H9 (cell line): ENCODE data around the gene ECD. TPM values are rescaled to one million over a fixed set of nuclear protein-coding genes. Genes with fewer than 3 reads are reported as not detected.

ENCODE experiments used
- DNase-seq: peaks from one replicate; pipeline ENCODE4 v3.0.0-alpha.2; 2017
- H2AFZ ChIP-seq: one replicate; pipeline ENCODE4 v1.6.1; 2013; ENCODE audit warnings: mild to moderate bottlenecking, low read length, control low read depth, moderate library complexity
- H2AK5ac ChIP-seq: 2 replicates; pipeline ENCODE4 v1.6.1; 2013; ENCODE audit warnings: low read length, control low read depth, mixed read lengths; ENCODE audit not compliant: insufficient read length
- H2BK120ac ChIP-seq: one replicate; pipeline ENCODE4 v1.6.1; 2013; ENCODE audit warnings: low read depth, mild to moderate bottlenecking, low read length, control low read depth, inconsistent platforms; ENCODE audit not compliant: poor library complexity, severe bottlenecking
- H2BK12ac ChIP-seq: 2 replicates; pipeline ENCODE4 v1.6.1; 2013; ENCODE audit warnings: low read length, control low read depth, mixed read lengths, low read depth; ENCODE audit not compliant: insufficient read length
- H2BK15ac ChIP-seq: 2 replicates; pipeline ENCODE4 v1.6.1; 2013; ENCODE audit warnings: low read depth, low read length, control low read depth
- H2BK20ac ChIP-seq: one replicate; pipeline ENCODE4 v1.6.1; 2013; ENCODE audit warnings: low read depth, mild to moderate bottlenecking, low read length, control low read depth, inconsistent platforms; ENCODE audit not compliant: poor library complexity, severe bottlenecking
- H2BK5ac ChIP-seq: 2 replicates; pipeline ENCODE4 v1.6.1; 2013; ENCODE audit warnings: low read length, control low read depth, mixed read lengths; ENCODE audit not compliant: insufficient read length
- H3K14ac ChIP-seq: 2 replicates; pipeline ENCODE4 v1.6.1; 2013; ENCODE audit warnings: low read length, control low read depth; ENCODE audit not compliant: insufficient read depth
- H3K18ac ChIP-seq: 2 replicates; pipeline ENCODE4 v1.6.1; 2013; ENCODE audit warnings: low read depth, mild to moderate bottlenecking, mixed read lengths, low read length, control low read depth; ENCODE audit not compliant: insufficient read length
- H3K23ac ChIP-seq: 2 replicates; pipeline ENCODE4 v1.6.1; 2013; ENCODE audit warnings: low read length, control low read depth, mixed read lengths, low read depth; ENCODE audit not compliant: insufficient read length
- H3K23me2 ChIP-seq: 2 replicates; pipeline ENCODE4 v1.6.1; 2013; ENCODE audit warnings: low read depth, mild to moderate bottlenecking, mixed read lengths, low read length, control low read depth; ENCODE audit not compliant: insufficient read length, poor library complexity, severe bottlenecking
- H3K27ac ChIP-seq: 2 replicates; pipeline ENCODE4 v1.5.1; 2013; ENCODE audit warnings: low read length, control low read depth, mixed read lengths, low read depth; ENCODE audit not compliant: insufficient read length
- H3K27me3 ChIP-seq: 2 replicates; pipeline ENCODE4 v1.6.1; 2013; ENCODE audit warnings: low read length, control low read depth, inconsistent platforms; ENCODE audit not compliant: insufficient read depth
- H3K4ac ChIP-seq: 2 replicates; pipeline ENCODE4 v1.6.1; 2013; ENCODE audit warnings: low read depth, mild to moderate bottlenecking, control low read depth, inconsistent platforms, low read length, moderate library complexity
- H3K4me1 ChIP-seq: 2 replicates; pipeline ENCODE4 v1.6.1; 2013; ENCODE audit warnings: low read length, control low read depth, inconsistent platforms; ENCODE audit not compliant: insufficient read depth
- H3K4me2 ChIP-seq: 2 replicates; pipeline ENCODE4 v1.6.1; 2013; ENCODE audit warnings: low read length, control low read depth, mixed read lengths; ENCODE audit not compliant: insufficient read length, insufficient read depth
- H3K56ac ChIP-seq: 2 replicates; pipeline ENCODE4 v1.6.1; 2013; ENCODE audit warnings: low read depth, mild to moderate bottlenecking, mixed read lengths, low read length, control low read depth; ENCODE audit not compliant: insufficient read length
- H3K79me1 ChIP-seq: 2 replicates; pipeline ENCODE4 v1.6.1; 2013; ENCODE audit warnings: low read depth, mild to moderate bottlenecking, moderate library complexity, low read length, control low read depth, inconsistent platforms; ENCODE audit not compliant: insufficient read depth, poor library complexity, severe bottlenecking
- H3K79me2 ChIP-seq: 2 replicates; pipeline ENCODE4 v1.6.1; 2013; ENCODE audit warnings: low read length, control low read depth, inconsistent platforms; ENCODE audit not compliant: insufficient read depth
- H3K9ac ChIP-seq: 2 replicates; pipeline ENCODE4 v1.6.1; 2013; ENCODE audit warnings: low read length, control low read depth, mixed read lengths; ENCODE audit not compliant: insufficient read length; ENCODE audit errors: extremely low read depth
- H3K9me3 ChIP-seq: one replicate; pipeline ENCODE4 v1.6.1; 2013; ENCODE audit warnings: low read depth, low read length, inconsistent platforms; ENCODE audit not compliant: control insufficient read depth
- H3T11ph ChIP-seq: one replicate; pipeline ENCODE4 v1.6.1; 2013; ENCODE audit warnings: mild to moderate bottlenecking, low read length, control low read depth, inconsistent platforms
- H4K20me1 ChIP-seq: one replicate; pipeline ENCODE4 v1.6.1; 2013; ENCODE audit not compliant: control insufficient read depth, insufficient read length, insufficient read depth
- H4K5ac ChIP-seq: 2 replicates; pipeline ENCODE4 v1.6.1; 2013; ENCODE audit warnings: low read depth, mild to moderate bottlenecking, mixed read lengths, low read length, control low read depth; ENCODE audit not compliant: insufficient read length
- H4K8ac ChIP-seq: replicated peaks from 2 replicates; pipeline ENCODE4 v1.6.1; 2013; ENCODE audit warnings: low read length, control low read depth, mixed read lengths, low read depth; ENCODE audit not compliant: insufficient read length
- H4K91ac ChIP-seq: 2 replicates; pipeline ENCODE4 v1.6.1; 2013; ENCODE audit warnings: low read depth, mild to moderate bottlenecking, moderate library complexity, mixed read lengths, low read length, control low read depth; ENCODE audit not compliant: insufficient read length
- H3K27ac Mint-ChIP-seq, 3 experiments: 2 replicates in 2 of 3; 3 replicates in 1 of 3; pipeline ENCODE4 v1.8.0; 2020 to 2021; ENCODE audit warnings: mixed read lengths in 3 of 3, mild to moderate bottlenecking in 1 of 3, moderate library complexity in 1 of 3
- H3K27me3 Mint-ChIP-seq: 2 replicates; pipeline ENCODE4 v1.8.0; 2021; ENCODE audit warnings: low read depth, mild to moderate bottlenecking, moderate library complexity, mixed read lengths
- H3K36me3 Mint-ChIP-seq, 3 experiments: 2 replicates in 2 of 3; 3 replicates in 1 of 3; pipeline ENCODE4 v1.8.0; 2020 to 2021; ENCODE audit warnings: low read depth in 3 of 3, mixed read lengths in 3 of 3; ENCODE audit not compliant: insufficient read depth in 1 of 3
- H3K4me1 Mint-ChIP-seq, 2 experiments: 2 replicates each; pipeline ENCODE4 v1.8.0; 2020; ENCODE audit warnings: mixed read lengths in 2 of 2
- H3K4me3 Mint-ChIP-seq, 2 experiments: 2 replicates in 1 of 2; 3 replicates in 1 of 2; pipeline ENCODE4 v1.8.0; 2020 to 2021; ENCODE audit warnings: mild to moderate bottlenecking in 2 of 2, mixed read lengths in 2 of 2, moderate library complexity in 1 of 2
- H3K9me3 Mint-ChIP-seq, 2 experiments: 2 replicates in 1 of 2; 3 replicates in 1 of 2; pipeline ENCODE4 v1.8.0; 2020; ENCODE audit warnings: mild to moderate bottlenecking in 2 of 2, mixed read lengths in 2 of 2, moderate library complexity in 1 of 2
- CTCF ChIP-seq: fragments of 200-600 bp; sonication (generic); conservative IDR thresholded peaks from 3 replicates; pipeline ENCODE4 v1.8.0; 2021; ENCODE audit warnings: antibody characterized with exemption, mild to moderate bottlenecking
- WGBS: extraction: QIAGEN DNeasy Blood & Tissue Kit; methylation state at CpG from one replicate; pipeline ENCODE4 v1.1.7; 2013; ENCODE audit warnings: missing lambda C conversion rate, low lambda C conversion rate, mixed read lengths; ENCODE audit not compliant: insufficient read length; ENCODE audit errors: extremely low coverage; 5-methylcytosine and 5-hydroxymethylcytosine counted together
- total RNA-seq: library from RNA; stranded (reverse); gene quantifications from 2 replicates; pipeline ENCODE4 v1.2.1, GENCODE V29; 2021

Gene ECD
- total RNA-seq, 1 experiment from 2014 or later, result 41.6 TPM

- Histone ChIP-seq H2BK12ac (no peak overlapping the region), H2BK120ac (no peak overlapping the region)
- TF ChIP-seq CTCF, result no peak
Measured at GRCh38 chr10:73126343-73126742, 41.5 kb downstream of the ECD start.

More at GRCh38 chr10:73126343-73126742, 41.5 kb downstream of the ECD start:
- no peaks in the 10 kb centered on the region for H3K9me3 ChIP-seq
- H3K79me1 ChIP-seq, result peaks cover 3% of the 10 kb centered on the region
- Mint-ChIP-seq H3K27ac (peak overlapping the region in 1 of 3 experiments; percentile 6; a peak in 1 of 7 replicates), H3K9me3 (no peaks in the 10 kb centered on the region), H3K36me3 (peaks cover 3 to 35% (median 12%) of the 10 kb centered on the region in 3 experiments; a peak in 6 of 7 replicates), H3K4me3 (no peak overlapping the region), H3K4me1 (no peaks in the 10 kb centered on the region), H3K27me3 (no peaks in the 10 kb centered on the region)
- no peaks in the 10 kb centered on the region for H3K79me2 ChIP-seq
- no CpG with 5 or more reads among the region's 2 CpGs for WGBS
- no peak overlapping the region for H2BK15ac ChIP-seq
- no peak overlapping the region for H3K18ac ChIP-seq
- no peak overlapping the region for H2BK5ac ChIP-seq
- H4K5ac ChIP-seq, result no peak overlapping the region
- no peak overlapping the region for H4K91ac ChIP-seq
- no peaks in the 10 kb centered on the region for H3K23me2 ChIP-seq
- H2BK20ac ChIP-seq, result no peak overlapping the region
- no peak overlapping the region for H2AK5ac ChIP-seq
- H4K20me1 ChIP-seq, result no peaks in the 10 kb centered on the region
- no peak overlapping the region for H3K14ac ChIP-seq
- no peak overlapping the region for H3K4me2 ChIP-seq
- no peak overlapping the region for H3K56ac ChIP-seq
- no peak overlapping the region for H3K4ac ChIP-seq
- H3K27ac ChIP-seq, result no peak overlapping the region
- no peaks in the 10 kb centered on the region for H3K4me1 ChIP-seq
- DNase-seq, result no peak
- no peak overlapping the region for H3K23ac ChIP-seq
- no peak overlapping the region for H2AFZ ChIP-seq
- no peak overlapping the region for H3T11ph ChIP-seq
- no peaks in the 10 kb centered on the region for H3K27me3 ChIP-seq
- no peak overlapping the region for H3K9ac ChIP-seq
- H4K8ac ChIP-seq, result no peak overlapping the region
